ENCODE measurements around the gene UGT1A3.
"Not testable (repeated sequence)": the region's sequence is repeated elsewhere in the genome, so short reads cannot be mapped to it uniquely, and the experiment has no call there.

UGT1A3 gene

DNA sequence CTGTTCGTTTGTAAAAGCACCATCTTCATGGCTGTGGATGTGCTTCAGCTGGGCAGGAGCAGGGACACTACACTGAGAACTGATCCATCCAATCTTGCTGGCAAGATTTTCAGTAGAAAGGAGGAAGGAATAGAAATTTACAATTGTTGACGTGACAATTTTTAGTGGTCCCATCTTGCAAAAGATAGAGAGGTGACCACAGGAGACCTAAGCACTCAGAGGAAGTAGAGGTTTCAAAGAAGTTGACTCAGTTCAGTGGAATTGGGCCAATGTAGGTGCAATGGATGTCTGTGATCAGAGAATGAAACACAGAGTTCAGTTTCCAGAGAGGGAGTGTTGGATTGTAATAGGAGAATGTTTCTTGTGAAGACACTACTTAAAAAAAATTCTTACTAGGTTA is 14.7 kb upstream of the UGT1A3 start:
- H3K27me3 ChIP-seq (ENCODE audit: insufficient read depth, low read depth), result no peaks in the 10 kb centered on the region
- no peak overlapping the region for H3K27ac ChIP-seq
- no peaks in the 10 kb centered on the region for H3K36me3 ChIP-seq (ENCODE audit: insufficient read depth)
- TF ChIP-seq, protein P1, sequence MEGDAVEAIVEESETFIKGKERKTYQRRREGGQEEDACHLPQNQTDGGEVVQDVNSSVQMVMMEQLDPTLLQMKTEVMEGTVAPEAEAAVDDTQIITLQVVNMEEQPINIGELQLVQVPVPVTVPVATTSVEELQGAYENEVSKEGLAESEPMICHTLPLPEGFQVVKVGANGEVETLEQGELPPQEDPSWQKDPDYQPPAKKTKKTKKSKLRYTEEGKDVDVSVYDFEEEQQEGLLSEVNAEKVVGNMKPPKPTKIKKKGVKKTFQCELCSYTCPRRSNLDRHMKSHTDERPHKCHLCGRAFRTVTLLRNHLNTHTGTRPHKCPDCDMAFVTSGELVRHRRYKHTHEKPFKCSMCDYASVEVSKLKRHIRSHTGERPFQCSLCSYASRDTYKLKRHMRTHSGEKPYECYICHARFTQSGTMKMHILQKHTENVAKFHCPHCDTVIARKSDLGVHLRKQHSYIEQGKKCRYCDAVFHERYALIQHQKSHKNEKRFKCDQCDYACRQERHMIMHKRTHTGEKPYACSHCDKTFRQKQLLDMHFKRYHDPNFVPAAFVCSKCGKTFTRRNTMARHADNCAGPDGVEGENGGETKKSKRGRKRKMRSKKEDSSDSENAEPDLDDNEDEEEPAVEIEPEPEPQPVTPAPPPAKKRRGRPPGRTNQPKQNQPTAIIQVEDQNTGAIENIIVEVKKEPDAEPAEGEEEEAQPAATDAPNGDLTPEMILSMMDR (conservative IDR thresholded peaks at IDR 0.05; ENCODE audit: low read depth, low read length), result no peak
- no peak overlapping the region for H3K4me3 ChIP-seq (IDR thresholded peaks at IDR 0.05; ENCODE audit: insufficient read depth, low read depth, low read length)
- H3K79me2 ChIP-seq (ENCODE audit: insufficient read depth, low read depth), result no peaks in the 10 kb centered on the region
- no peak overlapping the region for H3K4me2 ChIP-seq
- H3K9ac ChIP-seq, result no peak overlapping the region
- H4K20me1 ChIP-seq (ENCODE audit: insufficient read depth), result no peaks in the 10 kb centered on the region
- H3K4me1 ChIP-seq (ENCODE audit: low read depth, poor library complexity, severe bottlenecking), result no peaks in the 10 kb centered on the region
- no peak overlapping the region for H2AFZ ChIP-seq (ENCODE audit: low read depth)

DNA sequence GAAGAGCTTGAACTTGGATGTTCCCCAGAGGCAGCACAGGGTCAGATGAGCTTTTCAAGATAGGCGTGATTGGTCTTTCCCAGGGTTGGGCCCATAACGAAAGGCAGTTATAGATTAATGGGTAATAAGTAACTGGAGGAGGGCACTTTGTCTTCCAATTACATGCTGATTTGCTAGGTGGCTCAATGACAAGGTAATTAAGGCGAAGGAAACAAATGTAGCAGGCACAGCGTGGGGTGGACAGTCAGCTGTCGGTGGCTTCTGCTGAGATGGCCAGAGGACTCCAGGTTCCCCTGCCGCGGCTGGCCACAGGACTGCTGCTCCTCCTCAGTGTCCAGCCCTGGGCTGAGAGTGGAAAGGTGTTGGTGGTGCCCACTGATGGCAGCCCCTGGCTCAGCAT is 10.3 kb upstream of the UGT1A3 start, which contains the start of gene UGT1A4:
Gene UGT1A4, plus strand, starts transcription at position 185 of the 400 bp plus-strand sequence. Its CDS starts 85 bp downstream, at position 270.
- H3K4me2 ChIP-seq, result no peak within 1 kb of the TSS
- H3K4me3 ChIP-seq (IDR thresholded peaks at IDR 0.05; ENCODE audit: insufficient read depth, low read depth, low read length), result no peak within 1 kb of the TSS
- H3K9ac ChIP-seq, result no peak within 1 kb of the TSS
- H2AFZ ChIP-seq (ENCODE audit: low read depth), result no peak within 1 kb of the TSS
- H3K27ac ChIP-seq, result no peak within 1 kb of the TSS
- H3K4me1 ChIP-seq (ENCODE audit: low read depth, poor library complexity, severe bottlenecking), result no peaks in the 10 kb centered on the region
- H3K36me3 ChIP-seq (ENCODE audit: insufficient read depth), result no peaks in the 10 kb centered on the region
- H3K79me2 ChIP-seq (ENCODE audit: insufficient read depth, low read depth), result no peaks in the 10 kb centered on the region
- TF ChIP-seq, protein P1 (conservative IDR thresholded peaks at IDR 0.05; ENCODE audit: low read depth, low read length), result no peak
- no peaks in the 10 kb centered on the region for H4K20me1 ChIP-seq (ENCODE audit: insufficient read depth)
- H3K27me3 ChIP-seq (ENCODE audit: insufficient read depth, low read depth), result no peaks in the 10 kb centered on the region

DNA sequence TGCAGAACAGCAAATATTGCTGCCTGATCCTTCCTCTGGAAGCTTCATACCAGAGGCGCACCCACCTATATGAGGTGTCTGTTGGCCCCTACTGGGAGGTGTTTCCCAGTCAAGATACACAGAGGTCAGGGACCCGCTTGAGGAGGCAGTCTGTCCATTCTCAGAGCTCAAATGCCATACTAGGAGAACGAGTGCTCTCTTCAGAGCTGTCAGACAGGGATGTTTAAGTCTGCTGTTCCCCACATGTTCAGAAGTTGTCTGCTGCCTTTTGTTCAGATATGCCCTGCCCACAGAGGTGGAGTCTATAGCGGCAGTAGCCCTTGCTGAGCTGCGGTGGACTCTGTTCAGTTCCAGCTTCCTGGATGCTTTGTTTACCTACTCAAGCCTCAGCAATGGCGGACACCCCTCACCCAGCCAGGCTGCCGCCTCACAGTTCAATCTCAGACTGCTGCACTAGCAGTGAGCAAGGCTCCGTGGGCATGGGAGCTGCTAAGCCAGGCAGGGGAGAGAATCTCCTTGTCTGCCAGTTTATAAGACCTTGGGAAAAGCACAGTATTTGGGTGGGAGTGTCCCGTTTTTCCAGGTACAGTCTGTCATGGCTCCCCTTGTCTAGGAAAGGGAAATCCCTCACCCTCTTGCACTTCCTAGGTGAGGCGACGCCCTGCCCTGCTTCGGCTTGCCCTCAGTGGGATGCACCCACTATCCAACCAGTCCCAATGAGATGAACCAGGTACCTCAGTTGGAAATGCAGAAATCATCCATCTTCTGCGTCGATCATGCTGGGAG is 8.2 kb downstream of the UGT1A3 start:
- not testable (repeated sequence) for H3K27ac ChIP-seq; H2AFZ ChIP-seq (ENCODE audit: low read depth); H3K9ac ChIP-seq; H4K20me1 ChIP-seq (ENCODE audit: insufficient read depth); H3K4me3 ChIP-seq (IDR thresholded peaks at IDR 0.05; ENCODE audit: insufficient read depth, low read depth, low read length); H3K4me1 ChIP-seq (ENCODE audit: low read depth, poor library complexity, severe bottlenecking); H3K27me3 ChIP-seq (ENCODE audit: insufficient read depth, low read depth); H3K79me2 ChIP-seq (ENCODE audit: insufficient read depth, low read depth); H3K4me2 ChIP-seq; H3K36me3 ChIP-seq (ENCODE audit: insufficient read depth)

DNA sequence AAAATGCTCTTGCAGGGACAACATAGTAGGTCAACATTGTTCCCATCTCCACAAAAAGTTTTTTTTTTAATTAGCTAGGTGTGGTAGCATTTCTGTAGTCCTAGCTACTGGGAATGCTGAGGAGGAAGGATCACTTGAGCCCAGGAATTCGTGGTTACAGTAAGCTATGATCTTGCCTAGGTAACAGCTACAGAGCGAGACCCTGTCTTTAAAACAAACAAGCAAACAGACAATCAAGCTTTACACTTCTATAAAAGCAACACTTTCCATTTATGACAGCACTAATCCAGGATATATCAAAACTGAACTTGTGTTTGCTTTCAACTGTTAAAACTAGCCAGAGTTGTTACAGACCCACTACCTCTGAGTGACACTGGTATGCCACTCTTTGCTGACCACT is 12.0 kb downstream of the UGT1A3 start:
- no peak overlapping the region for H3K27ac ChIP-seq
- TF ChIP-seq, protein P1 (conservative IDR thresholded peaks at IDR 0.05; ENCODE audit: low read depth, low read length), result no peak
- H3K79me2 ChIP-seq (ENCODE audit: insufficient read depth, low read depth), result no peaks in the 10 kb centered on the region

More for the DNA sequence above, 12.0 kb downstream of the UGT1A3 start:
- no peaks in the 10 kb centered on the region for H3K4me1 ChIP-seq (ENCODE audit: low read depth, poor library complexity, severe bottlenecking)
- no peak overlapping the region for H3K4me3 ChIP-seq (IDR thresholded peaks at IDR 0.05; ENCODE audit: insufficient read depth, low read depth, low read length)
- H3K36me3 ChIP-seq (ENCODE audit: insufficient read depth), result no peaks in the 10 kb centered on the region
- H3K4me2 ChIP-seq, result no peak overlapping the region
- no peak overlapping the region for H2AFZ ChIP-seq (ENCODE audit: low read depth)
- H4K20me1 ChIP-seq (ENCODE audit: insufficient read depth), result no peaks in the 10 kb centered on the region
- H3K9ac ChIP-seq, result no peak overlapping the region
- H3K27me3 ChIP-seq (ENCODE audit: insufficient read depth, low read depth), result no peaks in the 10 kb centered on the region

Data from KMS-11 (cell line).